ENCODE measurements around the gene PELO. TPM values are rescaled to one million over a fixed set of nuclear protein-coding genes. Genes with fewer than 3 reads are reported as not detected.

The PELO gene
- total RNA-seq (2022; extraction: Qiagen RNA extraction; ENCODE audit: low read depth): 17.0 to 25.5 TPM (median 19.6 TPM) in 5 replicates

GRCh38 chr5:52787600-52788504, at the start of gene PELO, which contains the start of gene ITGA1:
Gene PELO (plus strand): TSS chr5:52787916. CDS start chr5:52800395, 12,479 bp downstream.
Gene ITGA1 (plus strand): TSS chr5:52787916. CDS start chr5:52788354, 438 bp downstream.

Other genes starting within 250 kb of the PELO start
- 1.0 to 1.6 TPM (median 1.5 TPM) in 5 replicates for gene ITGA1, start within 50 bp of the PELO start, total RNA-seq (2022; extraction: Qiagen RNA extraction; ENCODE audit: low read depth)
- gene ITGA2, start 201.4 kb downstream of the PELO start, total RNA-seq (2022; extraction: Qiagen RNA extraction; ENCODE audit: low read depth): 16.6 to 32.9 TPM (median 29.0 TPM) in 5 replicates